Neural progenitor cell (in vitro differentiated cells): Measurements from ENCODE around the gene SMIM29. TPM values are rescaled to one million over a fixed set of nuclear protein-coding genes. Genes with fewer than 3 reads are reported as not detected.
A peak's percentile ranks its signal among the peaks of the same experiment; 100 is the strongest.

Source experiments
- DNase-seq: peaks from one replicate; pipeline ENCODE4 v3.0.0-alpha.2; 2016; ENCODE audit warnings: low spot score
- H2AFZ ChIP-seq: fragments of 200-600 bp; sonication (generic); replicated peaks from 2 replicates; pipeline ENCODE4 v1.6.1; 2016; ENCODE audit warnings: antibody characterized with exemption
- H3F3A ChIP-seq: fragments of 200-600 bp; sonication (generic); 2 replicates; pipeline ENCODE4 v1.6.1; 2016; ENCODE audit warnings: antibody characterized with exemption, low read depth
- H3K27ac ChIP-seq: fragments of 200-600 bp; sonication (generic); 2 replicates; pipeline ENCODE4 v1.5.1; 2016; ENCODE audit warnings: mild to moderate bottlenecking
- H3K27me3 ChIP-seq: fragments of 200-600 bp; sonication (generic); 2 replicates; pipeline ENCODE4 v1.6.1; 2016; ENCODE audit warnings: mild to moderate bottlenecking, moderate library complexity
- H3K36me3 ChIP-seq: fragments of 200-600 bp; sonication (generic); 2 replicates; pipeline ENCODE4 v1.5.1; 2016
- H3K4me1 ChIP-seq: fragments of 200-600 bp; sonication (generic); 2 replicates; pipeline ENCODE4 v1.6.1; 2016; ENCODE audit warnings: mixed run types
- H3K4me2 ChIP-seq: fragments of 200-600 bp; sonication (generic); 2 replicates; pipeline ENCODE4 v1.6.1; 2016
- H3K4me3 ChIP-seq: fragments of 200-600 bp; sonication (generic); 2 replicates; pipeline ENCODE4 v1.5.1; 2016
- H3K79me2 ChIP-seq: fragments of 200-600 bp; sonication (generic); 2 replicates; pipeline ENCODE4 v1.6.1; 2016; ENCODE audit warnings: low read depth
- H3K9ac ChIP-seq: fragments of 200-600 bp; sonication (generic); 2 replicates; pipeline ENCODE4 v1.6.1; 2016
- H3K9me3 ChIP-seq: fragments of 200-600 bp; sonication (generic); 2 replicates; pipeline ENCODE4 v1.5.1; 2016; ENCODE audit warnings: low read depth
- H4K20me1 ChIP-seq: fragments of 200-600 bp; sonication (generic); 2 replicates; pipeline ENCODE4 v1.6.1; 2016; ENCODE audit warnings: low read depth
- H3K27ac Mint-ChIP-seq: 3 replicates; pipeline ENCODE4 v1.8.0; 2021; ENCODE audit warnings: mixed read lengths
- H3K27me3 Mint-ChIP-seq: 2 replicates; pipeline ENCODE4 v1.8.0; 2022; ENCODE audit warnings: low read depth, mild to moderate bottlenecking, inconsistent platforms, moderate library complexity, mixed read lengths; ENCODE audit not compliant: insufficient read depth
- H3K36me3 Mint-ChIP-seq: 3 replicates; pipeline ENCODE4 v1.8.0; 2021; ENCODE audit warnings: mixed read lengths
- H3K4me1 Mint-ChIP-seq: 3 replicates; pipeline ENCODE4 v1.8.0; 2021; ENCODE audit warnings: mixed read lengths
- H3K4me3 Mint-ChIP-seq: 3 replicates; pipeline ENCODE4 v1.8.0; 2021; ENCODE audit warnings: mild to moderate bottlenecking, moderate library complexity, mixed read lengths
- H3K9me3 Mint-ChIP-seq: 3 replicates; pipeline ENCODE4 v1.8.0; 2020; ENCODE audit warnings: mixed read lengths
- CTCF ChIP-seq: fragments of 200-600 bp; sonication (generic); IDR thresholded peaks from 2 replicates; pipeline ENCODE4 v1.5.1; 2017; ENCODE audit warnings: antibody characterized with exemption, mild to moderate bottlenecking
- EZH2 ChIP-seq: fragments of 200-600 bp; sonication (generic); IDR thresholded peaks from 2 replicates; pipeline ENCODE4 v1.6.1; 2017; ENCODE audit warnings: antibody characterized with exemption, mild to moderate bottlenecking, moderate library complexity
- EZH2phosphoT487 ChIP-seq: fragments of 200-600 bp; sonication (generic); IDR thresholded peaks from 2 replicates; pipeline ENCODE4 v1.6.1; 2017; ENCODE audit warnings: antibody characterized with exemption
- total RNA-seq: library from RNA; depleted of rRNA; stranded (reverse); fragments of >200 nt; gene quantifications from 2 replicates; pipeline ENCODE4 v1.2.3, GENCODE V29; 2015; ENCODE audit warnings: low replicate concordance

The SMIM29 gene
- total RNA-seq, 1 donor from 2014 or later: 2.4 TPM

GRCh38 chr6:34243901-34244884, 4.6 kb downstream of the SMIM29 start:
- Histone ChIP-seq H3K27me3 (no peaks in the 10 kb centered on the region), H3K27ac (peak overlapping the region; percentile 75), H2AFZ (no peak overlapping the region), H3K4me1 (peaks cover 22% of the 10 kb centered on the region), H3K9ac (no peak overlapping the region), H3K4me2 (no peak overlapping the region), H3K36me3 (peaks cover 11% of the 10 kb centered on the region), H3K79me2 (peaks cover 46% of the 10 kb centered on the region), H3F3A (peaks cover 89% of the 10 kb centered on the region), H3K4me3 (no peak overlapping the region), H3K9me3 (no peaks in the 10 kb centered on the region), H4K20me1 (peaks cover 94% of the 10 kb centered on the region)
- no peak for DNase-seq
- TF ChIP-seq EZH2phosphoT487 (no peak), CTCF (peak; percentile 50)
- no peaks in the 10 kb centered on the region for H3K9me3 Mint-ChIP-seq
- peaks cover 9% of the 10 kb centered on the region for H3K27me3 Mint-ChIP-seq
- peaks cover 63% of the 10 kb centered on the region for H3K4me1 Mint-ChIP-seq
- H3K36me3 Mint-ChIP-seq: peaks cover 27% of the 10 kb centered on the region
- no peak overlapping the region for H3K27ac Mint-ChIP-seq
- peak overlapping the region; percentile 48 for H3K4me3 Mint-ChIP-seq

GRCh38 chr6:34243131-34243771, 5.6 kb downstream of the SMIM29 start:
- Mint-ChIP-seq H3K27ac (no peak overlapping the region), H3K4me3 (peak overlapping the region; percentile 41), H3K36me3 (peaks cover 28% of the 10 kb centered on the region), H3K4me1 (peaks cover 70% of the 10 kb centered on the region), H3K27me3 (peaks cover 9% of the 10 kb centered on the region), H3K9me3 (no peaks in the 10 kb centered on the region)
- no peaks in the 10 kb centered on the region for H3K9me3 ChIP-seq
- no peaks in the 10 kb centered on the region for H3K27me3 ChIP-seq
- TF ChIP-seq CTCF: no peak
- H3K4me3 ChIP-seq: no peak overlapping the region
- H3K9ac ChIP-seq: no peak overlapping the region
- H3K36me3 ChIP-seq: peaks cover 11% of the 10 kb centered on the region
- no peak overlapping the region for H2AFZ ChIP-seq
- DNase-seq: no peak
- H3K27ac ChIP-seq: peak overlapping the region; percentile 53
- peaks cover 93% of the 10 kb centered on the region for H3F3A ChIP-seq
- H4K20me1 ChIP-seq: peaks cover 99% of the 10 kb centered on the region
- peaks cover 31% of the 10 kb centered on the region for H3K4me1 ChIP-seq
- peaks cover 55% of the 10 kb centered on the region for H3K79me2 ChIP-seq
- no peak overlapping the region for H3K4me2 ChIP-seq

GRCh38 chr6:34242252-34243130, 6.3 kb downstream of the SMIM29 start:
- H3K4me1 ChIP-seq: peaks cover 31% of the 10 kb centered on the region
- H3K9ac ChIP-seq: no peak overlapping the region
- peak overlapping the region; percentile 58 for H3K27ac ChIP-seq
- H3K36me3 Mint-ChIP-seq: peaks cover 28% of the 10 kb centered on the region
- H3K79me2 ChIP-seq: peaks cover 63% of the 10 kb centered on the region
- H3K4me2 ChIP-seq: no peak overlapping the region
- no peaks in the 10 kb centered on the region for H3K9me3 ChIP-seq
- DNase-seq: no peak
- peaks cover 9% of the 10 kb centered on the region for H3K27me3 Mint-ChIP-seq
- H3K4me3 Mint-ChIP-seq: peak overlapping the region; percentile 41
- H3F3A ChIP-seq: peaks cover 93% of the 10 kb centered on the region
- no peak overlapping the region for H3K4me3 ChIP-seq
- TF ChIP-seq EZH2 (no peak), EZH2phosphoT487 (no peak), CTCF (no peak)
- peaks cover 64% of the 10 kb centered on the region for H3K4me1 Mint-ChIP-seq
- H3K9me3 Mint-ChIP-seq: no peaks in the 10 kb centered on the region
- H2AFZ ChIP-seq: no peak overlapping the region
- H3K27me3 ChIP-seq: no peaks in the 10 kb centered on the region
- H4K20me1 ChIP-seq: peaks cover 99% of the 10 kb centered on the region
- no peak overlapping the region for H3K27ac Mint-ChIP-seq
- H3K36me3 ChIP-seq: peaks cover 11% of the 10 kb centered on the region
